ENCODE results near the gene TEX28.
"Not testable (repeated sequence)": the region's sequence is repeated elsewhere in the genome, so short reads cannot be mapped to it uniquely, and the experiment has no call there.

TEX28 gene

DNA sequence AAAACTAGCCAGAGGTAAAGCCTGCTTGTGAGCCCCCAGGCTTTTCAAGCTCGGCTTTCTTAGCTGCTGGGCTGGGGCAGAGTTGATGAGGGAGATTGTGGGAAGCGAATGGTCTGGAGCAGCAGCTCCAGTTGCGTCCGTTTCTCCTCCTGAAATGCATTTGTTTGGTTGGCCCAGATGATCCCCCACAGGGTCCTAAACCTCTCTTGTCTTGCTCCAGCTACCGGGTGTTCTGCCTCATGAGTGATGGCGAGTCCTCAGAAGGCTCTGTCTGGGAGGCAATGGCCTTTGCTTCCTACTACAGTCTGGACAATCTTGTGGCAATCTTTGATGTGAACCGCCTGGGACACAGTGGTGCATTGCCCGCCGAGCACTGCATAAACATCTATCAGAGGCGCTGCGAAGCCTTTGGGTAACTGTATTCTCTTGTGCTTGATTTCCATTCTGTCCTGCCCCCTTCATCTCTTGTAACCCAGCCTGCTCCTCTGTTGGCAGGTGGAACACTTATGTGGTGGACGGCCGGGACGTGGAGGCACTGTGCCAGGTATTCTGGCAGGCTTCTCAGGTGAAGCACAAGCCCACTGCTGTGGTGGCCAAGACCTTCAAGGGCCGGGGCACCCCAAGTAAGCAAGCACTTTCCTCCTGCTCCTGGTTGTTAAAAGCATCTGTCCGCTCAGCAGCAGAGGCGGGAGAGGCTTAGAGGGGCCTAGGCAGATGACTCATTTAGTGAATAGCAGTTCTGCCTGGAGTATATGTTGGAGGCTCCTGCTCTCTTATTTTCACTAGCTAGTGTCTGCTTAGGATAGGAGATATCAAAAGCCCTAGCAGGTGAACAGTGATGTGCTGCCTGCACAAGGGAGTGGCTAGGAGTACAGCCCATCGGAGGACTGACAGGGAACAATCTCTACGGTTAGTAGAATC, 16.0 kb upstream of the TEX28 start:
- DNase-seq (ENCODE audit: low read depth, low spot score): no peak

DNA sequence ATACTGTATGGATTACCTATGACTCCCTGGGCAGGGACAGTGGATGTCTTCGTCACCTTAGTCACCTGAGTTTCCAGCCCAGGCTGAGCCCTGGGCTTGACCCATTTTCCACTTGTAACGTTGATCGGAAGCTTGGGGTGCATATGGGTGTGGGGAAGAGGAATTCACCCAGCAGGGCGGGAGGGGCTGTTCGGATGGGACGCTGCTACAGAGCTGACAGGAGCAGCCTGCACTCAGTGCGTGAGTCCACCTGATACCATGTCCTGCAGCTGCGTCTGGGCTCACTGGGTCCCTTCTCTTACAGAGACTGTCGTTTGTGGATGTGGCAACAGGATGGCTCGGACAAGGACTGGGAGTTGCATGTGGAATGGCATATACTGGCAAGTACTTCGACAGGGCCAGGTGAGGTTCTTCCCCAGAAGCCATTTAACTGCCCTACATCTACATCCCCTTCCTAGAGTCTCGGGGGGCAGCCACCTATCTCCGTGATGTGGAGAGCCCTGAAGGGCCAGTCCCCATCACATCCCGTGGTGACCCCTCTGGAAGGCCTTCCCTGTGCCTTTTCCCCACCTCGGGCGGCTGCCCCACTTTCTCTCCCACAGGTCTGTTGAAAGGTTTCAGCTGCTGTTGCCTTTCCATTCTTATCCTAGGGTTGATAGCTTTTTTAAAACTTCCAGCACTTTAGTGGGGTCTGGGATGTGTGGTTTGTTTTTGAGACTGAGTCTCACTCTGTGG, 14.3 kb upstream of the TEX28 start:
- DNase-seq (ENCODE audit: low read depth, low spot score): no peak

DNA sequence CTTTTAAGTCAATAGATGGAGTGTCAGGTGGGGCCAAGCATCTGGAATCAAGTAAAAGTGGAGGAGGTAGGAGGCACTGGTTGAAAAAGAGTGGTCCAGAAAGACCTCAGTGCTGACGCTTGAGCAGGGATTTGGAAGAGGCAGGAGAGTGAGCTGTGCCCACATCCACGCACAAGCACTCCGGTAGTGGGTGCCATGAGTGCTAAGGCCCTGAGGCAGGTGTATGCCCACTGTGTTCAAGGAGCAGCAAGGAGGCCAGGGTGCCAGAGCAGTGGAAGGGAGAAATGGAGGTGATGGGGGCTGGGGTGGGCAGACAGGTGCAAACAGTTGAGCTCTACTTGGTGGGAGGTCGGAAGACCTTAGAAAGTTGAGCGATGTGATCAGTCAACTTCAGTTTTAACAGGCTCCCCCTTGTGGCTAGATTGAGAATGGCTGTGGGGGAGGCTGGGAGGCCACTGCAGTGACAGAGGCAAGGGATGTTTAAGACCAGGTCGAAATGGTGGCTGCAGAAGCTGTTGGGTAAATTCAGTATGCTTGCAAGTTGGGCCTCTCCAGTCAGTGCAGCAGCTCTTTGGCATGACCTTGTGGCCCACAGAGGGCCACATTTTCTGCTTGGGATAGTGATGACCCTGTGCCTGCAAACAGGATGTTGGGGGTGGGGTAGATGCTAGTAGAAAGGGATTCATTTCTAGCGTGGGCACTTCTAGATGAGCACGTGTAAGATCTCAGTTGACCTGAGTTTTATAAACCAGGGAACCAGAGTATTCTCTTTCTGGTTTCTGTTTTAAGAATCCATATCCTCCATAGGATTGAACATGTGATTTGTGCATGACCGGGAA, 13.4 kb upstream of the TEX28 start:
- DNase-seq (ENCODE audit: low read depth, low spot score): peak; percentile 88

DNA sequence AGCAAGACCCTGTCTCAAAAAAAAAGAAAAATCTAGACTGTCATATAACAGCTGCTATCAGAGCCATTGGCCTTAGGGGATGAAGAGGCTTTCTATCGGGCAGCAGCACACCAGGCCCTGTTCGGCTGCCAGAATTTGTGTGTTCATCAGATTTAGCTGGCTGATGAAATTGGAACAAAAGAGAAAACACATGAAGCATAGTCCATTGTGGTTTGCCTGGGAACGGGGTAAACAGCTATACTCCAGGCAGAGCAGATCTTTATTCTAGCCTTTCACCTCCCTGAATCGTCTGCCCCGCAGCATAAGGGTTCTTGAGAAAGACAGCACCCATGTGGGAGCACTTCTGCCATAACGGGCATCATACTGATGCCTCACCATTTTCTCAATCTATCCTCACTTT, 12.3 kb upstream of the TEX28 start:
- no peak for DNase-seq (ENCODE audit: low read depth, low spot score)

DNA sequence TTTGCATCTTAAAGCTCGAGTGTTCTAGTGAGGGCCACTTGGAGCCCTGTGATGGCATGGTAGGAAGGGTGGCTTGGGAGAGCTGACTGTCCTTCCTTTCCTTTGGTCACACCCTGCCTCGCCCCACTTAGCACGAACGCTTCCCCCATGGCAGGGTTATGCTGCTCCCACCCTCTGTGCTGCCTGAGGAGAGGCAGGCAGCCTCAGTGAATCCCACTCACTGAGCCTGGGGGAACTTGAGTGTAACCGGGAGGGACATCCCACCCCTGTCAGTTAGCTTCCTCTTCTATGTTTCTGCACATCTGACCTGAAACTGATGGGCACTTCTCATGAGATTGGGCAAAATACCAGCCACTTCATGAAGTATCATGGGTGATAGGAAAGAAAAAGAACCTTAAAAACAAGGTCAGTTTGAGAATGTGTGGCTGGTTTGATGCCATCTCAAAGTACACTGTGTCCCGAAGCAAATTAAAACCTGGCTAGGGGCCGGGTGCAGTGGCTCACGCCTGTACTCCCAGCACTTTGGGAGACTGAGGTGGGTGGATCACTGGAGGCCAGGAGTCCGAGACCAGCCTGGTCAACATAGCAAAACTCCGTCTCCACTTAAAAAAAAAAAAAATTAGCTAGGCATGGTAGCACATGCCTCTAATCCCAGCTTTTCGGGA, 10.7 kb upstream of the TEX28 start:
- no peak for DNase-seq (ENCODE audit: low read depth, low spot score)

DNA sequence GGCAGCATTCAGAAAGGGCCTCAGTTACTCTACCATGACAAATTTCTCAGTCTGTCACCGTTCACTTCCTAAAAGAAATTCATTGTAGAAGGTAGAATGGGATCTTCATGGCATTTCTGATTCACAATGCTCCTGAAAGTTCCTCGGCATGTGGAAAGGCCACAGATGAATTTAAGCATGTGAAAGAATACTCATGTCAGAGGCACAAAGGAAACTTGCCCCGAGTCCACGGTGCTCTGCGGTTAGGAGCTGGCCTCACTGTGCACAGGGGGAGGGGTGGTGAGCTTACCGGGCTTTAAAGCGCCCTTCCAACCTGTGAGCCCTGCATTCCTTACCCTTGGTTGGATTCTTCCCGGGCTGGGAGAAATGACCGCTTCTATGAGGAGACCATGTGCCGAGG, 9.9 kb upstream of the TEX28 start:
- DNase-seq (ENCODE audit: low read depth, low spot score): peak; percentile 56

DNA sequence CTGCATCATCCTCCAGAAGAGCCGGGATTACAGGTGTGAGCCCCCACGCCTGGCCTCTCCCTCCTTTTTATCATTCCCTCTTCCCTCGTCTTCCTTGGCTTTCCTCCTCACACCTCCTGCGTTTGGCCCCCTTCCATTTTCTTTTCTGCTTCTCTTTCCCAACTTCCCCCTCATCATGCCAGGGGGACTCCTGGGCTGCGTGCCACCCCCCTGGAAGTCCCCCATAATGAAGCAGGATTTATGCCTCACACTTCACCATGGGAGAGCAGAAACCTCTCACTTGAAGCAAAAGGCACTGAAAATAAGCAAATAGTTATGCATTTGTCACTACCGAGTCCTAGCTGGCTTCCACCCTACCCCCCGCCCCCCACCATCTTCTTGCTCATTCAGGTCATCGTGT, 8.6 kb upstream of the TEX28 start:
- no peak for DNase-seq (ENCODE audit: low read depth, low spot score)

DNA sequence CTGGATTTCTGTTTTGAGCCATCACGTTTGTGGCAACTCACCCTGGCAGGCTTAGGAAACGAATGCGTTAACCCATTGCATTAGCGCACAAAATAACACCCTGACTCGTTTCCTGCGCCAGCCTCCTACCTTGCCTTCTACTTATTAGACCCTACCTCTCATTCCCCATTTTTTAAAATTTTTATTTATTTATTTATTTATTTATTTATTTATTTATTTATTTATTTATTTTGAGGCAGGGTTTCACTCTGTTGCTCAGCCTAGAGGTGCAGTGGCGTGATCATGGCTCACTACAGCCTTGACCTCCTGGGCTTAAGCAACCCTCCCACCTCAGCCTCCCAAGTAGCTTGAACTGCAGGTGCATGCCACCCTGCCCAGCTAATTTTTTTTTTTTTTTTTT, 8.1 kb upstream of the TEX28 start:
- not testable (repeated sequence) for DNase-seq (ENCODE audit: low read depth, low spot score)

DNA sequence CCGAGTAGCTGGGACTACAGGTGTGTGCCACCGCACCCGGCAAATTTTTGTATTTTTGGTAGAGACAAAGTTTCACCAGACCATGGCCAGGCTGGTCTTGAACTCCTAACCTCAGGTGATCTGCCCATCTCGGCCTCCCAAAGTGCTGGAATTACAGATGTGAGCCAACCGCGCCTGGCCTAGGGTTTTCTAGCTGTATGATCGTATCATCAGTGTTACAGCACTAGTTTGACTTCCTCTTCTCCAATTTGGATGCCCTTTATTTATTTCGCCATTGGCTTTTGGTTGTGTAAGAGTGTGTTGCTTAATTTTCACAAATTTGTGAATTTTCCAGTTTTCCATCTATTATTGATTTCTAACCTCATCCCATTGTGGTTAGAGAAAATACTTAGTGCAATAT, 5.9 kb upstream of the TEX28 start:
- no peak for DNase-seq (ENCODE audit: low read depth, low spot score)

DNA sequence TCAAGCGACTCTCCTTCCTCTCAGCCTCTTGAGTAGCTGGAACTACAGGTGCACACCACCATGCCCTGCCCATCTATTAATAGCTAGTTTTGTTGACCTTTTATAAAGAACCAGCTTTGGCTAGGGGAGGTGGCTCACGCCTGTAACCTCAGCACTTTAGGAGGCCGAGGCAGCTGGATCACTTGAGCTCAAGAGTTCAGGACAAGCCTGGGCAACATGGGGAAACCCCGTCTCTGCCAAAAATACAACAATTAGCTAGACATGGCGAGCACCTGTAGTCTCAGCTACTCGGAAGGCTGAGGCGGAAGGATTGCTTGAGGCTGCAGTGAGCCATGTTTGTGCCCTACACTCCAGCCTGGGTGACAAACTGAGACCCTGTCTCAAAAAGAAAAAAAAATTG, 3.4 kb upstream of the TEX28 start:
- DNase-seq (ENCODE audit: low read depth, low spot score): no peak

DNA sequence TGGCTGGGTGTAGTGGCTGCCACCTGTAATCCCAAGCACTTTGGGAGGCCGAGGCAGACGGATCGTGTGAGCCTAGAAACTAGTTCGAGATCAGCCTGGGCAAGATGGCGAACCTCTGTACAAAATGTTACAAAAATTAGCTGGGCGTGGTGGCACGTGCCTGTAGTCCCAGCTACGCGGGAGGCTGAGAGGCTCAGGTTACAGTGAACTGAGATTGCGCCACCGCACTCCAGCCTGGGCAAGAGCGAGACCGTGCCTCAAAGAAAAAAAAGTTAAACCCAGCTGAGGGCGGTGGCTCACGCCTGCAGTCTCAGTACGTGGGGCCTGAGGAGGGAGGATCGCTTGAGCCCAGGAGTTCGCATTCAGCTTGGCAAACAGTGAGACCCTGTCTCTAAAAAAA, 1.8 kb upstream of the TEX28 start:
- no peak for DNase-seq (ENCODE audit: low read depth, low spot score)

DNA sequence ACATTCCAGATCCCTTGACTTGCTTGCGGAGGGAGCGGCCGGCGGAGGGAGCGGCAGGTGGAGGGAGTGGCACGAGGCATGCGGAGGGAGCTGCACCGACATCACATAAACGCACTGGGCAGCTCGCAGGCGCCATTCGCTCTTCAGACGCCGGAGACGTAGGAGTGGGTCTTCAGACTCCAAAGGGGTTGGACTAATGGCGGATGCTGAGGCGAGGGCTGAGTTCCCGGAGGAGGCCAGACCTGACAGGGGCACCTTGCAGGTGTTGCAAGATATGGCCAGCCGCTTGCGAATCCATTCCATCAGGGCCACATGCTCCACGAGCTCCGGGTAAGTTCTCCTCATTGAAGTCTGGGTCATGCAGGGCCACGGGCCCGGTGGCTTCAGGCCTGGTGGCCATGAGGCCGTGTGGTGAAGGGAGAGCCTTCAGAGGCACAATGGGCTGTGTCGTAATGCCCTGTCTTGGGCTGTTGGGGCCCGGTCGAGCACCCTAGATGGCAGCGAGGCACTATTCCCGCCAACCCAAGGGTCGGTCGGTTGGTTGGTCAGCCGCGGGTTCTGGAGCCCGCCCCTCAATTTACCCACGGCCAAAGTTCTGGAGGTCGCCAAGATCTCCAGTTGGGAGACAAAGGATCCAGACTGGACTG, 863 bp upstream of the TEX28 start, which contains the start of gene TKTL1:
TSS of gene TKTL1 (plus strand) at position 132 of the 647 bp plus-strand sequence. CDS start at position 197, 65 bp downstream.
- no peak for DNase-seq (ENCODE audit: low read depth, low spot score)

DNA sequence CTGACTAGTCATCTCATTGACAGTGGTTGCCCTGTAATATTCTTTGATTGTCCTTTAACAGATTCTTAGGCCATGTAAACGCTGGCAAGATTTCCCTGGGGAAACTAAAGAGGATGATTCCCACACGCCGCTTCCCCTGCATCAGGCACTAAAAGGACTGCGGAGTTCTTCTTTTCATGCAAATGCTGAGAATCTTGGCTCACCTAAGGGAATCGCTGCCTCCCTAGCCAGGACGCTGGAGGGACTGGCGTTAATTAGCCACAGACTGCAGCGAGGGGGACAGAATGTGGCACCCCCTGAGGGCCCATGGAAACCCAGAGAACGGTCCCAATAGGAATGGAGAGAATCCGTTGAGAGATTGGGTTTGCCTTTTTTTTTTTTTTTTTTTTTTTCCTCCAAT, 8.5 kb downstream of the TEX28 start:
- not testable (repeated sequence) for DNase-seq (ENCODE audit: low read depth, low spot score)

DNA sequence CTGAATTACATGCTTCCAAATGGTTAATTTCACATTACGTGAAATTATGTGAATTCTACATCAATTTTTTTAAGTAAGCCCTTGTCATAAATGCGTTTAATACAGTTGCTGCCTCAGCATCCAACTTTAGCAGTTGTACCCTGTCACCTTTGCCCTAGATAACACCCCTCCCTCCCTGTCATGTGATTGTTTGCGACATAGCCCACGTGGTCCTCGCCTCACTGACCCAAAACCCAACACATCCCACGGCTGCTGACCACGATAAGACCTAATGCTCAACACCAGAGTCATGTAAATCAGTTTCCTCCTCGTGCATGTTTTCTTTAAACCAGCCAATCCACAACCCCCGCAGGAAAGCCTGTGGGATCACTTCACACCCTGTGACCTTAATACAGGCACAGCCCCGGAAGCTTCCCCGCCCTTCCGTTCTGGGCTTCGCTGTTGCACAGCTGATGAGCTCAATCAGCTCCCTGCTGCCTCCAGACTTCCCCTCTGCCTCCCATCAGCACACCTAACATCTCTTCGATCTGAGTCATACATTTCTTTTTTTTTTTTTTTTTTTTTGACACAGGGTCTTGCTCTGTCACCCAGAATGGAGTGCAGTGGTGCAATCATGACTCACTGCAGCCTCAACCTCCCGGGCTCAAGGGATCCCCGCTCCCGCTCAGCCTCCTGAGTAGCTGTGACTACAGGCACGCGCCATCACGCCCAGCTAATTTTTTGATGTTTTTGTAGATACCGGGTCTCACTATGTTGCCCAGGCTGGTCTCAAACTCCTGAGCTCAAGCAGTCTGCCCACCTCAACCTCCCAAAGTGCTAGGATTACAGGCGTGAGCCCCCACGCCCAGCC, 10.2 kb downstream of the TEX28 start:
- DNase-seq (ENCODE audit: low read depth, low spot score): not testable (repeated sequence)

DNA sequence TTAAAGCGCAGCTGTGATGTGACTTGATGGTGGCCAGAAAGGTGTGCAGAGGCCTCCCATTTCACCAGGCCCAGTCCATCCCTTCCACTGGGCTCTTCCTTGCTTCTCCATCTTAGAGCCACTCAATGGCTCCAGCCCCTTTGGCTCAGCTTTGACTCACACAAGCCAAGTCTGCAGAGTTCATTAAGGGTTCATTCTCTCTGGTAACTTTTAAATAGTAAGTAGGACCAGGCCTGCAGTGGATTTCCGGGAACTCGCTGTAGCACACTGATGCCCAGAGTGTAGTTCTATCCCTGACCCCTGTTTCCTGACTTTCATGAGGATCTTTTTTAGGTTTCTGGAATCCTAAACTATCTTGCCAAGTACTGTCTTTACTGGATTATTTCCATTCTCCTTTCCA, 25.7 kb downstream of the TEX28 start:
- DNase-seq (ENCODE audit: low read depth, low spot score): not testable (repeated sequence)

DNA sequence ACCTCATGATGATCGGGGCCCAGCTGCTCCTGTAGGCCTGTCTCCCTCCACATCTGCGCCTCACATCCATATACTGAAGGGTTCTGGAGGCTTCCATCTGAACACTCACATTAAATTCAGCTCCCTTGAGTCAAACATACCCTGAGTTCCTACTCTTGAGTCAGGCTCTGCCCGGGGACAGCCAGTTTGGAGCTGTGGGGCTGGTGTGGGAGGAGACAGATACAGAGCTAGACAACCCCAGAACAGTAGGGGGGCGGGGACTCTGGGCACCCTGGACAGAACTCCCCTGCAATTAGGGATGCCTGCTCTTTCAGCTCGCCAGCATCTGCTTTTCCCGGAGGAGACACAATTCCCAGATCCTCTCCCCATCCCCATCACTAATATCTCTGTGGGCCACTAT, 31.9 kb downstream of the TEX28 start:
- not testable (repeated sequence) for DNase-seq (ENCODE audit: low read depth, low spot score)

DNA sequence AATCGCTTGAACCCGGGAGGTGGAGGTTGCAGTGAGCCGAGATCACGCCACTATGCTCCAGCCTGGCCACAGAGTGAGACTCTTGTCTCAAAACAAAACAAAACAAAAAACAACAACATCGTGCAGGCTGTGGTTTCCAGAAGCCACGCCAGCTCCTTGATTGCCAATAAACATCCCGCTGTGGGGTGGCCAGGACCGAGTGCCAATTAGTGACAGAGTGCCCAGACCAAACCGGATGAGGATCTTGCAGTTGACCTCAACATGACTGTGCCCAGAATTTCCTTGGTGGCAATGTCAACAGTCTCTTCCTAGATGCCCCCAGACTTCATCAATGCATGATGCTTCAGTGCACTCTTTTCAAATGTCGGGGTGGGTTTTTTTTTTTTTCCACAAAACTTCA, 36.2 kb downstream of the TEX28 start:
- DNase-seq (ENCODE audit: low read depth, low spot score): not testable (repeated sequence)

DNA sequence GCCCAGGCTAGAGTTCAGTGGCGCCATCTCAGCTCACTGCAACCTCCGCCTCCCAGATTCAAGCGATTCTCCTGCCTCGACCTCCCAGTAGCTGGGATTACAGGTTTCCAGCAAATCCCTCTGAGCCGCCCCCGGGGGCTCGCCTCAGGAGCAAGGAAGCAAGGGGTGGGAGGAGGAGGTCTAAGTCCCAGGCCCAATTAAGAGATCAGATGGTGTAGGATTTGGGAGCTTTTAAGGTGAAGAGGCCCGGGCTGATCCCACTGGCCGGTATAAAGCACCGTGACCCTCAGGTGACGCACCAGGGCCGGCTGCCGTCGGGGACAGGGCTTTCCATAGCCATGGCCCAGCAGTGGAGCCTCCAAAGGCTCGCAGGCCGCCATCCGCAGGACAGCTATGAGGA, 37.6 kb downstream of the TEX28 start, which contains the start of gene OPN1MW3:
TSS of gene OPN1MW3 (plus strand) at position 301 of the 400 bp plus-strand sequence. CDS start at position 339, 38 bp downstream.
- DNase-seq (ENCODE audit: low read depth, low spot score): not testable (repeated sequence)

DNA sequence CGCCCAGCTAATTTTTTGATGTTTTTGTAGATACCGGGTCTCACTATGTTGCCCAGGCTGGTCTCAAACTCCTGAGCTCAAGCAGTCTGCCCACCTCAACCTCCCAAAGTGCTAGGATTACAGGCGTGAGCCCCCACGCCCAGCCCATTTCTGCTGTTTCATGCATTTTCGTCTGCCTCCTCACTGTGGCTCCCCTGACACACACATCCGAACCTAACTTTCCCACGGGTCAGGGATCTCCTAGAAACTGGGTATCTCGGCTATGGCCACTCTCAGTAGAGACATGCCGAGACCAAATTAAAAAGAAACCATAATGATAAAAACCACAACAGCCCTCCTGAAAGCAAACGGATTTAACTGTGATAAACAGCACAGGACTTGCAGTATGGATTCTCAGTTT, 46.8 kb downstream of the TEX28 start:
- not testable (repeated sequence) for DNase-seq (ENCODE audit: low read depth, low spot score)
